ENCODE data around the gene KRTAP5-10.
"Not testable (repeated sequence)": the region's sequence is repeated elsewhere in the genome, so short reads cannot be mapped to it uniquely, and the experiment has no call there.

KRTAP5-10 gene

GRCh38 chr11:71537977-71538665 lies 27.2 kb upstream of the KRTAP5-10 start, which contains the start of gene KRTAP5-8:
KRTAP5-8 (plus strand) TSS chr11:71538025; CDS start chr11:71538056, 31 bp downstream.
- H3K27me3 ChIP-seq (replicated peaks in 2 of 5; ENCODE audit: control insufficient read depth in 4 of 5, insufficient read depth in 5 of 5, low read length in 4 of 5); H3K36me3 ChIP-seq (ENCODE audit: control insufficient read depth in 4 of 4, insufficient read depth in 4 of 4, low read length in 3 of 4); H3K9me3 ChIP-seq (ENCODE audit: control extremely low read depth in 1 of 5, control insufficient read depth in 4 of 5, insufficient read depth in 2 of 5, low read depth in 1 of 5, low read length in 4 of 5); POLR2A ChIA-PET; DNase-seq; H3K27ac ChIP-seq (ENCODE audit: insufficient read depth in 1 of 2, low read depth in 1 of 2, low read length in 2 of 2, poor library complexity in 1 of 2, severe bottlenecking in 2 of 2); CTCF ChIA-PET; H3K4me3 ChIP-seq (ENCODE audit: control insufficient read depth in 1 of 7, extremely low read depth in 1 of 7, insufficient read depth in 4 of 7, low read depth in 2 of 7, low read length in 6 of 7): not testable (repeated sequence)
- peaks cover 0 to 16% (median 8%) of the 10 kb centered on the region in 4 experiments for H3K4me1 ChIP-seq (ENCODE audit: control extremely low read depth in 1 of 4, control insufficient read depth in 4 of 4, insufficient read depth in 4 of 4, low read length in 3 of 4)
- 52% methylated on average over 4 of the region's 4 CpGs for WGBS (ENCODE audit: insufficient coverage)

GRCh38 chr11:71538666-71538990 lies 26.7 kb upstream of the KRTAP5-10 start:
- 94% methylated on average over 4 of the region's 4 CpGs for WGBS (ENCODE audit: insufficient coverage)
- H3K27ac ChIP-seq (ENCODE audit: insufficient read depth in 1 of 2, low read depth in 1 of 2, low read length in 2 of 2, poor library complexity in 1 of 2, severe bottlenecking in 2 of 2), result no peak overlapping the region
- no peaks in the 10 kb centered on the region for H3K27me3 ChIP-seq (replicated peaks in 2 of 5; ENCODE audit: control insufficient read depth in 4 of 5, insufficient read depth in 5 of 5, low read length in 4 of 5)
- peaks cover 0 to 7% (median 0%) of the 10 kb centered on the region in 5 experiments for H3K9me3 ChIP-seq (ENCODE audit: control extremely low read depth in 1 of 5, control insufficient read depth in 4 of 5, insufficient read depth in 2 of 5, low read depth in 1 of 5, low read length in 4 of 5)
- H3K4me3 ChIP-seq (ENCODE audit: control insufficient read depth in 1 of 7, extremely low read depth in 1 of 7, insufficient read depth in 4 of 7, low read depth in 2 of 7, low read length in 6 of 7), result no peak overlapping the region
- CTCF ChIA-PET, result no interaction called here
- peaks cover 0 to 21% (median 13%) of the 10 kb centered on the region in 4 experiments for H3K4me1 ChIP-seq (ENCODE audit: control extremely low read depth in 1 of 4, control insufficient read depth in 4 of 4, insufficient read depth in 4 of 4, low read length in 3 of 4)
- no peaks in the 10 kb centered on the region for H3K36me3 ChIP-seq (ENCODE audit: control insufficient read depth in 4 of 4, insufficient read depth in 4 of 4, low read length in 3 of 4)
- DNase-seq, result no peak
- POLR2A ChIA-PET, result no interaction called here

GRCh38 chr11:71539017-71539416 lies 26.3 kb upstream of the KRTAP5-10 start:
- Histone ChIP-seq H3K27ac (ENCODE audit: insufficient read depth in 1 of 2, low read depth in 1 of 2, low read length in 2 of 2, poor library complexity in 1 of 2, severe bottlenecking in 2 of 2) (no peak overlapping the region), H3K9me3 (ENCODE audit: control extremely low read depth in 1 of 5, control insufficient read depth in 4 of 5, insufficient read depth in 2 of 5, low read depth in 1 of 5, low read length in 4 of 5) (peaks cover 0 to 7% (median 0%) of the 10 kb centered on the region in 5 experiments), H3K4me1 (ENCODE audit: control extremely low read depth in 1 of 4, control insufficient read depth in 4 of 4, insufficient read depth in 4 of 4, low read length in 3 of 4) (peaks cover 0 to 25% (median 17%) of the 10 kb centered on the region in 4 experiments), H3K36me3 (ENCODE audit: control insufficient read depth in 4 of 4, insufficient read depth in 4 of 4, low read length in 3 of 4) (no peaks in the 10 kb centered on the region), H3K27me3 (replicated peaks in 2 of 5; ENCODE audit: control insufficient read depth in 4 of 5, insufficient read depth in 5 of 5, low read length in 4 of 5) (no peaks in the 10 kb centered on the region), H3K4me3 (ENCODE audit: control insufficient read depth in 1 of 7, extremely low read depth in 1 of 7, insufficient read depth in 4 of 7, low read depth in 2 of 7, low read length in 6 of 7) (no peak overlapping the region)
- WGBS (ENCODE audit: insufficient coverage), result 97% methylated on average over 10 of the region's 11 CpGs
- CTCF ChIA-PET, result no interaction called here
- POLR2A ChIA-PET, result no interaction called here
- DNase-seq, result no peak

GRCh38 chr11:71539971-71540370 lies 25.4 kb upstream of the KRTAP5-10 start:
- 98% methylated on average over 9 of the region's 11 CpGs for WGBS (ENCODE audit: insufficient coverage)
- H3K36me3 ChIP-seq (ENCODE audit: control insufficient read depth in 4 of 4, insufficient read depth in 4 of 4, low read length in 3 of 4); H3K9me3 ChIP-seq (ENCODE audit: control extremely low read depth in 1 of 5, control insufficient read depth in 4 of 5, insufficient read depth in 2 of 5, low read depth in 1 of 5, low read length in 4 of 5); DNase-seq; H3K4me3 ChIP-seq (ENCODE audit: control insufficient read depth in 1 of 7, extremely low read depth in 1 of 7, insufficient read depth in 4 of 7, low read depth in 2 of 7, low read length in 6 of 7); H3K27me3 ChIP-seq (replicated peaks in 2 of 5; ENCODE audit: control insufficient read depth in 4 of 5, insufficient read depth in 5 of 5, low read length in 4 of 5); H3K27ac ChIP-seq (ENCODE audit: insufficient read depth in 1 of 2, low read depth in 1 of 2, low read length in 2 of 2, poor library complexity in 1 of 2, severe bottlenecking in 2 of 2); CTCF ChIA-PET; POLR2A ChIA-PET: not testable (repeated sequence)
- peaks cover 2 to 33% (median 18%) of the 10 kb centered on the region in 4 experiments for H3K4me1 ChIP-seq (ENCODE audit: control extremely low read depth in 1 of 4, control insufficient read depth in 4 of 4, insufficient read depth in 4 of 4, low read length in 3 of 4)

GRCh38 chr11:71540521-71541304 lies 24.6 kb upstream of the KRTAP5-10 start:
- CTCF ChIA-PET; H3K4me3 ChIP-seq (ENCODE audit: control insufficient read depth in 1 of 7, extremely low read depth in 1 of 7, insufficient read depth in 4 of 7, low read depth in 2 of 7, low read length in 6 of 7); POLR2A ChIA-PET; H3K27me3 ChIP-seq (replicated peaks in 2 of 5; ENCODE audit: control insufficient read depth in 4 of 5, insufficient read depth in 5 of 5, low read length in 4 of 5); DNase-seq; H3K27ac ChIP-seq (ENCODE audit: insufficient read depth in 1 of 2, low read depth in 1 of 2, low read length in 2 of 2, poor library complexity in 1 of 2, severe bottlenecking in 2 of 2); H3K36me3 ChIP-seq (ENCODE audit: control insufficient read depth in 4 of 4, insufficient read depth in 4 of 4, low read length in 3 of 4); H3K9me3 ChIP-seq (ENCODE audit: control extremely low read depth in 1 of 5, control insufficient read depth in 4 of 5, insufficient read depth in 2 of 5, low read depth in 1 of 5, low read length in 4 of 5): not testable (repeated sequence)
- WGBS (ENCODE audit: insufficient coverage), result 96% methylated on average over 9 of the region's 9 CpGs
- H3K4me1 ChIP-seq (ENCODE audit: control extremely low read depth in 1 of 4, control insufficient read depth in 4 of 4, insufficient read depth in 4 of 4, low read length in 3 of 4), result peaks cover 2 to 40% (median 17%) of the 10 kb centered on the region in 4 experiments

GRCh38 chr11:71542382-71542781 lies 23.0 kb upstream of the KRTAP5-10 start:
- ChIA-PET CTCF (interaction anchor here (1.4 kb wide), 1 partner anchor 37 kb away, joined by 3 read pairs; no protein-coding TSS in a partner anchor), POLR2A (no interaction called here)
- Histone ChIP-seq H3K9me3 (ENCODE audit: control extremely low read depth in 1 of 5, control insufficient read depth in 4 of 5, insufficient read depth in 2 of 5, low read depth in 1 of 5, low read length in 4 of 5) (peaks cover 0 to 7% (median 0%) of the 10 kb centered on the region in 5 experiments), H3K4me3 (ENCODE audit: control insufficient read depth in 1 of 7, extremely low read depth in 1 of 7, insufficient read depth in 4 of 7, low read depth in 2 of 7, low read length in 6 of 7) (no peak overlapping the region), H3K36me3 (ENCODE audit: control insufficient read depth in 4 of 4, insufficient read depth in 4 of 4, low read length in 3 of 4) (no peaks in the 10 kb centered on the region), H3K4me1 (ENCODE audit: control extremely low read depth in 1 of 4, control insufficient read depth in 4 of 4, insufficient read depth in 4 of 4, low read length in 3 of 4) (peaks cover 2 to 43% (median 17%) of the 10 kb centered on the region in 4 experiments), H3K27ac (ENCODE audit: insufficient read depth in 1 of 2, low read depth in 1 of 2, low read length in 2 of 2, poor library complexity in 1 of 2, severe bottlenecking in 2 of 2) (no peak overlapping the region), H3K27me3 (replicated peaks in 2 of 5; ENCODE audit: control insufficient read depth in 4 of 5, insufficient read depth in 5 of 5, low read length in 4 of 5) (no peaks in the 10 kb centered on the region)
- WGBS (ENCODE audit: insufficient coverage), result 100% methylated on average over 5 of the region's 7 CpGs
- DNase-seq, result no peak
